Activated gamma-delta T cell treated with anti-CD3 and anti-CD28 coated beads, Interleukin-2, amount 50 U/mL, for 16 hours (primary cell): ENCODE data around the gene PEX5L.
"Not testable (repeated sequence)": the region's sequence is repeated elsewhere in the genome, so short reads cannot be mapped to it uniquely, and the experiment has no call there.

Source experiments
- DNase-seq: peaks from one replicate; pipeline ENCODE4 v3.0.0-alpha.2; 2020; ENCODE audit warnings: low read depth

The PEX5L gene, protein sequence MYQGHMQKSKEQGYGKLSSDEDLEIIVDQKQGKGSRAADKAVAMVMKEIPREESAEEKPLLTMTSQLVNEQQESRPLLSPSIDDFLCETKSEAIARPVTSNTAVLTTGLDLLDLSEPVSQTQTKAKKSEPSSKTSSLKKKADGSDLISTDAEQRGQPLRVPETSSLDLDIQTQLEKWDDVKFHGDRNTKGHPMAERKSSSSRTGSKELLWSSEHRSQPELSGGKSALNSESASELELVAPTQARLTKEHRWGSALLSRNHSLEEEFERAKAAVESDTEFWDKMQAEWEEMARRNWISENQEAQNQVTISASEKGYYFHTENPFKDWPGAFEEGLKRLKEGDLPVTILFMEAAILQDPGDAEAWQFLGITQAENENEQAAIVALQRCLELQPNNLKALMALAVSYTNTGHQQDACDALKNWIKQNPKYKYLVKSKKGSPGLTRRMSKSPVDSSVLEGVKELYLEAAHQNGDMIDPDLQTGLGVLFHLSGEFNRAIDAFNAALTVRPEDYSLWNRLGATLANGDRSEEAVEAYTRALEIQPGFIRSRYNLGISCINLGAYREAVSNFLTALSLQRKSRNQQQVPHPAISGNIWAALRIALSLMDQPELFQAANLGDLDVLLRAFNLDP

GRCh38 chr3:180036671-180037455, at the start of gene PEX5L:
Gene PEX5L, minus strand, starts transcription at chr3:180036937. Its CDS starts 338 bp downstream, at chr3:180036599.
- DNase-seq: no peak

DNA sequence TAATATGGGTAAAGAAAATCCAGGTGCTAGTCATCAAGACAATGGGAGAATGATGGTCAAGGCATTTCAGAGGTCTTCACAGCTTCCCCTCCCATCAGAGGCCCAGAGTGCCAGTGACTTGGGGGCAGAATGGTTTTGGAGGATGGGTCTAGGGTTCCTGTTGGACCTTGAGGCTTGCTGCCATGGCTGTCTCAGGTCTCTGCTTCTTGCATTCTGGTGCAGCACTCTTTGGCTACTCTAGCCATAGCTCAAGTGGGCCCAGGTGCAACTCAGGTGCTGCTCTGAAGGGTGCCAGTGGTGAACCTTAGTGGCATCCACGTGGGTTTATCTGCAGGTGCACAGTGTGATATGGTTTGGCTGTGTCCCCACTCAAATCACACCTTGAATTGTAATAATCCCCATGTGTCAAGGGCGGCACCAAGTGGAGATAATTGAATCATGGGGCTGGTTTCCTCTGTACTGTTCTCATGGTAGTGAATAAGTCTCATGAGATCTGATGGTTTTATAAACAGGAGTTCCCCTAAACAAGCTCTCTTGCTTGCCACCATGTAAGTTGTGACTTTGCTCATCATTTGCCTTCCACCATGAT, 48.5 kb upstream of the PEX5L start:
- DNase-seq: no peak

- no peak for DNase-seq
Measured at GRCh38 chr3:180082699-180083098, 46.0 kb upstream of the PEX5L start.

- DNase-seq: no peak
Measured at GRCh38 chr3:180078592-180078991, 41.9 kb upstream of the PEX5L start.

- no peak for DNase-seq
Measured at GRCh38 chr3:180073561-180073960, 36.8 kb upstream of the PEX5L start.

GRCh38 chr3:180072786-180073185, 36.0 kb upstream of the PEX5L start:
- no peak for DNase-seq

GRCh38 chr3:180070925-180071324, 34.2 kb upstream of the PEX5L start:
- no peak for DNase-seq

DNA sequence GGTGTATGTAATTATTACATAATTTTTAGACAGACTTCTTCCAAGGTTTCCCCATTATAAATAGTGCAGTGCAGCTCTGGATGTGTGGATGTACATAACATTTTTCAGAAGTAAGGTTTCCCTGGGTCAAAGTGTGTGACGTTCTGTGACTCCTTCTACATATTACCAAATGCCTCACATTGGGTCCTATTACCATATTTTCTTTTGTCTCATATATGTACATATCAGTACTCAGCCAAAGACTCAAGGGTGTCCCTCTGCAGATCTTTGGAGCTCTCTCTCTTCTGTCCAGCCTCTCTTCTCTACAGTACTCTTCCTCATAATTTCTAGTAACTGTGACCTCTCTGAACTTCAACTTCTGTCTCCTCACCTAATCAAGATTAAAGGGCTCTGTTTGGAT, 31.3 kb upstream of the PEX5L start:
- DNase-seq: no peak

- no peak for DNase-seq
Measured at GRCh38 chr3:180066598-180066997, 29.9 kb upstream of the PEX5L start.

- DNase-seq: no peak
Measured at GRCh38 chr3:180063783-180064182, 27.0 kb upstream of the PEX5L start.

DNA sequence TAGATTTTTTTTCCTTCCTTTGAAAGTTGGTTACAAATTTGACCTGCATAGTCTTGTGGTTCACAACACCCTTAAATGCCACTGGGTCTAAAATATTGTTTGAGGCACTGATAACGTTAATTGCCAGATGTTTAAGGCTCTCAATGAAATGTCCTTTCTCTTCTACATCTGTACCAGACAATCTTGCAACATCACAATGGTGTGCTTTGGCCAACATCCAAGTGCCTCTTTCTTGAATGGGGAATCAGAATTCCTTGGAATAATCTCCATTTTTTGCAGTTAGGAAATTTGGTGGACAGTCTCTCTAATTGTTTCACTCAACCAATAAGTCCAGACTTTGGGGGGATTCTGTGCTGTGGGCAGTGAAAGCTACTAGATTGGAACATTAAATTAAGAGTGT, 26.0 kb upstream of the PEX5L start:
- no peak for DNase-seq

DNA sequence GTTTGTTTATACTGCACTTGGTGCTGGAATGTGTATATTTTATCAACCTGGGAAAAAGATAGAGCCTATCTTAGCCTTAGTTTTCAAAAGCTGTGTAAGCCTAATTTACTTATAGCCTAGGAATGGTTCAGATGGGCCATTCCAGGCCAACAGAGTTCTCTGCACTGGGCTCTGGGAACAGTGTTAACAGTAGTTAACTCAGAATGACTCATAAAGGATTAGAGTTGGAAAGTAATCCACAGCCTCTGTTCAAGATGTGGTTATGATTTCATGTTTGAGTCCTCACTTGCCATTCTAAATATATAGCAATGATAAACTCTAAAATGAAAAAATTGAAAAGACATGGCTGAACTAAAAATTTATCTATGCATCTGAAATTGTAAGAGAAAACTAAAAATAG, 22.6 kb upstream of the PEX5L start:
- no peak for DNase-seq

DNA sequence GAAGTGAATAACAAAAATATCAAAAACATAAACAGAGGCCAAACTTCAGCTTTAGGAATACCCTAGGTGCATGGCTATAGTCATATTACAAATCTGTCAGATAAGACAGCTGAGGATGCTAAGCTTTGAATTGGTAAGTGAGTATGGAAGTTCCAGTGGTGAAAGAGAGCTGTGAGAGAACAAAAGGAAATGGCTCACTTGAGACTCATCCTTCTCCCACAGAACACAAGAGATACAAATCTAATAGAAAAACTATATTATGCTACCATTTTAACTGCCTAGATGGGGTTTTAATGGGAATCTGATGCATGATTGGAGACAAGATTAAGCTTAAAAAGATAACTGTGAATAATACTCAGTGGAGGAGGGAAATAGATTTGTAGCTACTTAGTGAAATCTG, 21.5 kb upstream of the PEX5L start:
- no peak for DNase-seq

DNA sequence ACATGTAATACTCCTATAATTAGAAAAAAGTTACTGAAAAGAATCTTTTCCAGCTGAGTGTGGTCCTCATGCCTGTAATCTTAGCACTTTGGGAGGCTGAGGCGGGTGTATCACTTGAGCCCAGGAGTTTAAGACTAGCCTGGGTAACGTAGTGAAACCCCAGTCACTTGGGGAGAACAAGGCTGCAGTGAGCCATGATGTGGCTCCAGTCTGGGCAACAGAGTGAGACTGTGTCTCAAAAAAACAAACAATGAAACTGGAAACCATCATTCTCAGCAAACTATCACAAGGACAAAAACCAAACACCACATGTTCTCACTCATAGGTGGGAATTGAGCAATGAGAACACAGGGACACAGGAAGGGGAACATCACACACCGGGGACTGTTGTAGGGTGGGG, 18.9 kb upstream of the PEX5L start:
- DNase-seq: not testable (repeated sequence)

DNA sequence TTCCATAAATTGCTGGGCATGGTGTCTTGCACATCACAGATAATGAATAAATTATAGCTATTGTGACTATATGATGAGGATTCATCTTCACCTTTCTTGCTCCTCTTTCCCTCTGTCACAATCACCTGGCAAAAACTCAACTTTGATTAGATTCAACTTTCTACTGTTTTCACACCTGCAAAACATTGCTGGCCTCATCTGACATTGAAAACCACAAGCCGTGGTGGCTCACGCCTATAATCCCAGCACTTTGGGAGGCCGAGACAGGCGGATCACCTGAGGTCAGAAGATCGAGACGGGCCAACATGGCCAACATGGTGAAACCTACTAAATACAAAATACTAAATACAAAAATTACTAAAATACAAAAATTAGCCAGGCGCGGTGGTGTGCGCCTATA, 12.7 kb upstream of the PEX5L start:
- no peak for DNase-seq

DNA sequence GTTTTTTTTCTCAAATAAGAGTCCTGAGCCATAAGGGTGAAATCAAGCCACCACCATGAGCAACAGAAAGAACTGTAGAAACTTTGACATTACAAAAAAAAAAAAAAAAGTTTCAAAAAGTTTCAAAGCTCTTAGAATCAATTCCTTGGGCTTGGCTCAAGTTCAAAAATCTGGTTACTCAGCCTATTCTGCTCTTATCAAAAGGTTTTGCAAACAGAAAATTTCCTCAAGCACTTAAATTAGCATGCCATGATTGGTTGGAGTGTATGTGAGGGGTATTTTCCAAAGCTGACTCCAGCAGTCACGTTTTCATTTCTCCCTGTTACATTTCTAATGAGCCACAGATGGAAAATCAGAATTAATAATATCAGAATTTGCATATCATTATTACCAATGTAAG, 12.1 kb upstream of the PEX5L start:
- DNase-seq: no peak

DNA sequence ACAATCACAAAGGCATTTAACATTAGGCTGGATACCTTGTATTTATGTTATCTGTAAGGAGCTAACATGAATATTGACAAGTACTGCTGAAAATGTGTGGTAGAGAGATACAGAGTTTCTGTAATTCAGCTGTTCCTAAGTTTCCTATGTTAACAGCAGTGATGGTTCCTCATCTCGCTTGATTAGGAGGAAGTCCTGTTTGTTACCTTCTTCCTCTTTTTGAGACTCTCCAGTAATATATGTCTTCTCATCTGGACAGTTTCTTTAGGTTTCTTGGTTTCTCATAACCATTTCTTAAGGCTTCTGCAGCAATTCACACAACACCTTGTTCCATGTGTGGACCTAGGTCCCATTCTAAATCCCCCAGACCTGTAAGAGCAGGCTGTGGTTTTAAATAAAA, 11.4 kb upstream of the PEX5L start:
- DNase-seq: no peak

DNA sequence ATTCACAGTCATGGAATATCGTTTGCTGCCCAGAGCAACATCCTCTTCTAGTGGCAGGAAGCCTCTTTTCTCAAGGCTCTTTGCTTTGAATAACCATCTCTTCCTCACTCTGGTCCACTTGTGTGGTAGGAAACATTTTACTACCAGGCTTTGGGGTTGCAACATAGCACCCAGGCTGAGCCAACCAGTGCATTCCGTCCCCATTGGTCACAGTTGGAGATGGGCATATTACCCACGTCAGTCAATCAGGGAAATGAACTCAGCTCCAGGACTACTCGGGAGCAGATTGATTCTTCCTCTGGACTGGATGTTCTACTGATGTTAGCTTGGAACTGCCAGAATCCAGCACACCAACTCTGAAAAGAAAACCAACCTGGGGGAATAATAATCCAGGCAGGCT, 4.2 kb upstream of the PEX5L start:
- DNase-seq: no peak

DNA sequence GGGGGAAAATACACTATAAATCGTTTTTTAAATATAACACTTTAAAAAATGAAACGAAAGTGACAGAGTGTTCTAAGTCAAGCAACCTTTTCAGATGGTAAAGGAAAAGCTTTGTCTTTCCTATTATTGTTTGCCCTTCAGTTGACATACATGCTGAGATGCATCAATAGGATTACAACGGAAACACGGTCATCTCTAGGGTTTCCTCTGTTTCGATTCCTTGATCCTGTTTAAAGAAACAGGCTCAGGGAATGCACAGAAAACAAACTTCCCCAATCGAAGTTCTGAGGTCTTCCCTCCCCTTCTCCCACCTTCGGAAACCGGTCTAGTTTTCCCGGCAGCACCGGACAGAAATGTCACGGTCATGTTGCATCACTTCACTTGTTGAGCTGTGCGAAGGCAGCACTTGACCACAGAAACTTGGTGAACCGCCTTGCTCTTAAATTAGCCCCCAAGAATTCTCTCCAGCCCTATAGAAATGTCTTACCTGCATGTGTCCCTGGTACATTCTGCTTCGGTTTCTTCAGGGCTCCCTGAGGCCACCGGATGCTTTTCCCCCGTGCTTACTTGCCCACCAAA, 556 bp downstream of the PEX5L start:
- no peak for DNase-seq

- DNase-seq: no peak
Measured at GRCh38 chr3:180026997-180027396, 9.7 kb downstream of the PEX5L start.

GRCh38 chr3:180018543-180018942, 18.2 kb downstream of the PEX5L start:
- DNase-seq: no peak

DNA sequence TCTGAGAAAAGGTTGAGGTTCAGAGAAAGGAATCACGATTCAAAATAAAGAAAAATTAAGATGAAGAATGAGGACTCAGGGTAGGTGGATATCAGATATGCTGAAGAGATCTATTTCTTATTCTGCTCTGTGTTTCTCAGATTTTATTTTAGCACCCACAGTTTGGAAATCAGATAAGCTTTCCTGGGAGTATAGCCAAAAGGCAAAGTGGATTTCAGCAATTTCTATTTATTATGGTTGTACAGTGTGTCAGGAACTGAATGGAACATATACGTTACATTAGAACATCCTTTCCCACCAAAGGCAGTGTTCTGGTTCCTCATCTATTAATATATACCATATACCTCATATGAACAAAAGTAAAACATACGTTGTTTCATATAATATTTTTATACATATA, 18.9 kb downstream of the PEX5L start:
- no peak for DNase-seq
